Naive thymus-derived CD4-positive, alpha-beta T cell (primary cell): ENCODE measurements around the gene DCN. TPM values are rescaled to one million over a fixed set of nuclear protein-coding genes. Genes with fewer than 3 reads are reported as not detected.

Experiments
- ATAC-seq: fragments of 150-1000 bp; cut with Tn5 transposase; 2 replicates; pipeline ENCODE4 v1.10.0; 2021; ENCODE audit warnings: mild to moderate bottlenecking, moderate library complexity
- CTCF ChIA-PET: fragments of 350-600 bp; sonication (Branson Sonifier 250); formaldehyde crosslinking; loops from one replicate; lab custom pipeline; 2021; ENCODE audit warnings: antibody characterized with exemption; lab: Charles Lee
- POLR2A ChIA-PET: fragments of 350-600 bp; sonication (Branson Sonifier 250); formaldehyde crosslinking; loops from one replicate; lab custom pipeline; 2021; ENCODE audit warnings: antibody characterized with exemption, inconsistent platforms; lab: Charles Lee
- DNase-seq, 9 donors: peaks; one replicate each; pipeline versions ENCODE4 v3.0.0 to v3.0.0-alpha.2; 2020 to 2022; ENCODE audit warnings: mixed read lengths in 1 of 9
- H3K27ac ChIP-seq: one replicate; pipeline ENCODE4 v1.7.0; 2013; ENCODE audit warnings: mild to moderate bottlenecking, low read depth, low read length, moderate library complexity
- H3K27me3 ChIP-seq, 2 donors: one replicate each; pipeline ENCODE4 v1.7.0; 2013; ENCODE audit warnings: low read length in 2 of 2, mild to moderate bottlenecking in 2 of 2, moderate library complexity in 2 of 2; ENCODE audit not compliant: control insufficient read depth in 2 of 2, insufficient read depth in 2 of 2
- H3K36me3 ChIP-seq, 3 experiments: 1 replicate in 2 of 3; 2 replicates in 1 of 3; pipeline ENCODE4 v1.7.0; 2013; ENCODE audit warnings: low read length in 3 of 3, mild to moderate bottlenecking in 3 of 3, moderate library complexity in 1 of 3; ENCODE audit not compliant: insufficient read depth in 3 of 3, control insufficient read depth in 2 of 3
- H3K4me1 ChIP-seq, 2 donors: one replicate each; pipeline ENCODE4 v1.7.0; 2013; ENCODE audit warnings: low read length in 2 of 2, mild to moderate bottlenecking in 2 of 2, moderate library complexity in 1 of 2; ENCODE audit not compliant: control insufficient read depth in 2 of 2, insufficient read depth in 2 of 2
- H3K4me3 ChIP-seq: 2 replicates; pipeline ENCODE4 v1.7.0; 2013; ENCODE audit warnings: mild to moderate bottlenecking, low read length
- H3K9me3 ChIP-seq, 3 experiments: 1 replicate in 2 of 3; 2 replicates in 1 of 3; pipeline ENCODE4 v1.7.0; 2013; ENCODE audit warnings: low read length in 3 of 3; ENCODE audit not compliant: control insufficient read depth in 2 of 3
- H3K27ac Mint-ChIP-seq, 9 donors: one replicate each; pipeline ENCODE4 v1.8.0; 2020 to 2022; ENCODE audit warnings: mixed read lengths in 9 of 9, mild to moderate bottlenecking in 8 of 9, moderate library complexity in 5 of 9, inconsistent platforms in 2 of 9
- H3K27me3 Mint-ChIP-seq, 5 donors: one replicate each; pipeline ENCODE4 v1.8.0; 2021 to 2022; ENCODE audit warnings: mixed read lengths in 5 of 5, mild to moderate bottlenecking in 1 of 5
- H3K36me3 Mint-ChIP-seq, 5 donors: one replicate each; pipeline ENCODE4 v1.8.0; 2020 to 2022; ENCODE audit warnings: mixed read lengths in 5 of 5, mild to moderate bottlenecking in 3 of 5, inconsistent platforms in 1 of 5
- H3K4me1 Mint-ChIP-seq, 7 donors: one replicate each; pipeline ENCODE4 v1.8.0; 2020 to 2022; ENCODE audit warnings: mixed read lengths in 7 of 7, mild to moderate bottlenecking in 3 of 7, inconsistent platforms in 1 of 7
- H3K4me3 Mint-ChIP-seq, 10 donors: one replicate each; pipeline ENCODE4 v1.8.0; 2020 to 2022; ENCODE audit warnings: mild to moderate bottlenecking in 10 of 10, mixed read lengths in 10 of 10, moderate library complexity in 6 of 10, inconsistent platforms in 2 of 10
- H3K9me3 Mint-ChIP-seq, 11 donors: one replicate each; pipeline ENCODE4 v1.8.0; 2020 to 2022; ENCODE audit warnings: mixed read lengths in 11 of 11, mild to moderate bottlenecking in 4 of 11, inconsistent platforms in 1 of 11, moderate library complexity in 1 of 11
- intact Hi-C, 2 donors: fragments of 100-400 bp; cut with micrococcal nuclease; formaldehyde crosslinking; loops; one replicate each; pipeline ENCODE4 v1.15.1; 2023
- polyA plus RNA-seq, 2 donors: library from polyadenylated mRNA; unstranded; fragments of 300-500 nt; fragmentation: Illumina TruSeq; gene quantifications; one replicate each; pipeline ENCODE4 v1.2.3, GENCODE V29; 2021
- total RNA-seq, 6 experiments: library from RNA in 5 of 6; stranded (reverse) in 5 of 6; gene quantifications; 1 replicate in 5 of 6; 2 replicates in 1 of 6; pipeline ENCODE4 v1.2.3 and lab custom pipeline; 2021 to 2026

The DCN gene
- total and polyA plus RNA-seq, 7 experiments from 2014 or later, result 0.69 TPM; not detected in 6

- no peak for ATAC-seq
- no peaks in the 10 kb centered on the region for H3K4me1 Mint-ChIP-seq
Observed at GRCh38 chr12:91094957-91095356, 87.7 kb downstream of the DCN start.

GRCh38 chr12:91094032-91094662 lies 88.5 kb downstream of the DCN start:
- Mint-ChIP-seq H3K27me3 (peaks cover 0 to 28% (median 7%) of the 10 kb centered on the region in 5 donors), H3K27ac (no peak overlapping the region), H3K9me3 (peaks cover 3 to 23% (median 15%) of the 10 kb centered on the region in 11 donors), H3K36me3 (peaks cover 0 to 7% (median 0%) of the 10 kb centered on the region in 5 donors), H3K4me1 (no peaks in the 10 kb centered on the region), H3K4me3 (no peak overlapping the region)
- ATAC-seq (no peak), DNase-seq (no peak)
- intact Hi-C loops, result no loop called here
- Histone ChIP-seq H3K4me1 (no peaks in the 10 kb centered on the region), H3K4me3 (no peak overlapping the region), H3K27ac (no peak overlapping the region), H3K36me3 (no peaks in the 10 kb centered on the region), H3K27me3 (no peaks in the 10 kb centered on the region), H3K9me3 (no peaks in the 10 kb centered on the region)
- POLR2A ChIA-PET, result no interaction called here
- CTCF ChIA-PET, result no interaction called here

More at GRCh38 chr12:91094957-91095356, 87.7 kb downstream of the DCN start:
- ChIA-PET CTCF (no interaction called here), POLR2A (no interaction called here)
- DNase-seq, result no peak
- Mint-ChIP-seq H3K27ac (no peak overlapping the region), H3K4me3 (no peak overlapping the region), H3K9me3 (peaks cover 2 to 15% (median 10%) of the 10 kb centered on the region in 11 donors), H3K27me3 (peaks cover 0 to 33% (median 7%) of the 10 kb centered on the region in 5 donors), H3K36me3 (peaks cover 0 to 7% (median 0%) of the 10 kb centered on the region in 5 donors)
- H3K27me3 ChIP-seq, result no peaks in the 10 kb centered on the region
- H3K36me3 ChIP-seq, result no peaks in the 10 kb centered on the region
- H3K27ac ChIP-seq, result no peak overlapping the region
- H3K4me3 ChIP-seq, result no peak overlapping the region
- intact Hi-C loops, result no loop called here
- no peaks in the 10 kb centered on the region for H3K4me1 ChIP-seq
- no peaks in the 10 kb centered on the region for H3K9me3 ChIP-seq

- Histone ChIP-seq H3K9me3 (no peaks in the 10 kb centered on the region), H3K27me3 (no peaks in the 10 kb centered on the region), H3K4me1 (no peaks in the 10 kb centered on the region), H3K4me3 (no peak overlapping the region), H3K27ac (no peak overlapping the region), H3K36me3 (no peaks in the 10 kb centered on the region)
- Mint-ChIP-seq H3K9me3 (peaks cover 4 to 31% (median 21%) of the 10 kb centered on the region in 11 donors), H3K27me3 (peaks cover 0 to 27% (median 7%) of the 10 kb centered on the region in 5 donors), H3K4me1 (no peaks in the 10 kb centered on the region), H3K27ac (no peak overlapping the region), H3K36me3 (peaks cover 0 to 7% (median 0%) of the 10 kb centered on the region in 5 donors), H3K4me3 (no peak overlapping the region)
- DNase-seq (no peak), ATAC-seq (no peak)
- CTCF ChIA-PET, result no interaction called here
- POLR2A ChIA-PET, result no interaction called here
- intact Hi-C loops, result no loop called here
Observed at GRCh38 chr12:91093341-91093740, 89.3 kb downstream of the DCN start.

- no peaks in the 10 kb centered on the region for H3K27me3 ChIP-seq
- H3K9me3 ChIP-seq, result no peaks in the 10 kb centered on the region
- peaks cover 0 to 25% (median 7%) of the 10 kb centered on the region in 5 donors for H3K27me3 Mint-ChIP-seq
- ATAC-seq (no peak), DNase-seq (no peak)
- H3K9me3 Mint-ChIP-seq, result peaks cover 6 to 38% (median 21%) of the 10 kb centered on the region in 11 donors
- H3K36me3 ChIP-seq, result no peaks in the 10 kb centered on the region
- H3K27ac ChIP-seq, result no peak overlapping the region
- POLR2A ChIA-PET, result no interaction called here
- no peaks in the 10 kb centered on the region for H3K4me1 Mint-ChIP-seq
- no peak overlapping the region for H3K27ac Mint-ChIP-seq
- H3K4me3 Mint-ChIP-seq, result no peak overlapping the region
- CTCF ChIA-PET, result no interaction called here
- intact Hi-C loops, result no loop called here
- no peaks in the 10 kb centered on the region for H3K4me1 ChIP-seq
- H3K4me3 ChIP-seq, result no peak overlapping the region
- H3K36me3 Mint-ChIP-seq, result peaks cover 0 to 7% (median 0%) of the 10 kb centered on the region in 5 donors
Observed at GRCh38 chr12:91091916-91092715, 90.5 kb downstream of the DCN start.

Other genes starting within 250 kb of the DCN start
- not detected for gene CCER1, start 227.6 kb downstream of the DCN start, total RNA-seq
- not detected for gene CCER1, start 227.6 kb downstream of the DCN start, polyA plus RNA-seq
- gene EPYC, start 177.8 kb downstream of the DCN start, total RNA-seq, result not detected
- not detected for gene EPYC, start 177.8 kb downstream of the DCN start, polyA plus RNA-seq
- not detected for gene KERA, start 124.8 kb downstream of the DCN start, total RNA-seq
- gene KERA, start 124.8 kb downstream of the DCN start, polyA plus RNA-seq, result not detected
- under 1 TPM in 1 of 5 experiments, not detected in 4; 0.54 TPM for gene LUM, start 71.3 kb downstream of the DCN start, total RNA-seq
- gene LUM, start 71.3 kb downstream of the DCN start, polyA plus RNA-seq, result not detected